Glomerular visceral epithelial cell (primary cell): Measurements from ENCODE around the gene PI3.
A peak's percentile ranks its signal among the peaks of the same experiment; 100 is the strongest.
"Not testable (repeated sequence)": the region's sequence is repeated elsewhere in the genome, so short reads cannot be mapped to it uniquely, and the experiment has no call there.

Source experiments
- DNase-seq: peaks from one replicate; pipeline ENCODE4 v3.0.0-alpha.2; 2016; ENCODE audit errors: extremely low spot score

PI3 gene

GRCh38 chr20:45174434-45175364 is at the start of gene PI3:
Gene PI3 (plus strand): TSS chr20:45174902. CDS start chr20:45174923, 21 bp downstream.
- DNase-seq, result peak; percentile 34

GRCh38 chr20:45128099-45128498 is 46.6 kb upstream of the PI3 start:
- DNase-seq, result no peak

- DNase-seq, result no peak
Measured at GRCh38 chr20:45136911-45137310, 37.8 kb upstream of the PI3 start.

- DNase-seq, result peak; percentile 29
Measured at GRCh38 chr20:45138561-45139300, 36.0 kb upstream of the PI3 start.

- DNase-seq, result not testable (repeated sequence)
Measured at GRCh38 chr20:45139733-45140375, 34.8 kb upstream of the PI3 start.

GRCh38 chr20:45140836-45141235 is 33.9 kb upstream of the PI3 start:
- DNase-seq, result no peak

GRCh38 chr20:45149062-45149461 is 25.6 kb upstream of the PI3 start:
- DNase-seq, result no peak

- DNase-seq, result no peak
Measured at GRCh38 chr20:45152405-45152804, 22.3 kb upstream of the PI3 start.

GRCh38 chr20:45153147-45153546 is 21.6 kb upstream of the PI3 start:
- DNase-seq, result no peak

- DNase-seq, result no peak
Measured at GRCh38 chr20:45153752-45154151, 20.9 kb upstream of the PI3 start.

GRCh38 chr20:45154183-45154582 is 20.5 kb upstream of the PI3 start:
- DNase-seq, result no peak

- not testable (repeated sequence) for DNase-seq
Measured at GRCh38 chr20:45154794-45155193, 19.9 kb upstream of the PI3 start.

- no peak for DNase-seq
Measured at GRCh38 chr20:45156713-45157112, 18.0 kb upstream of the PI3 start.

GRCh38 chr20:45157962-45158361 is 16.7 kb upstream of the PI3 start:
- peak; percentile 8 for DNase-seq

GRCh38 chr20:45163083-45163803 is 11.5 kb upstream of the PI3 start:
- DNase-seq, result no peak

GRCh38 chr20:45164906-45165305 is 9.8 kb upstream of the PI3 start:
- DNase-seq, result no peak

GRCh38 chr20:45173522-45173921 is 1.2 kb upstream of the PI3 start:
- DNase-seq, result no peak

- DNase-seq, result no peak
Measured at GRCh38 chr20:45176526-45177267, 2.0 kb downstream of the PI3 start.

- no peak for DNase-seq
Measured at GRCh38 chr20:45179166-45179565, 4.5 kb downstream of the PI3 start.

- no peak for DNase-seq
Measured at GRCh38 chr20:45181639-45182038, 6.9 kb downstream of the PI3 start.

- DNase-seq, result no peak
Measured at GRCh38 chr20:45183084-45183483, 8.4 kb downstream of the PI3 start.
